HCT116 (cell line): Measurements from ENCODE around the gene OLAH.

Experiments
- CBX3 ChIP-seq: IDR thresholded peaks from 2 replicates; pipeline ENCODE4 v1.6.1; 2012; ENCODE audit warnings: low read depth
- EZH2 ChIP-seq: fragments of 200-600 bp; sonication (generic); IDR thresholded peaks from 2 replicates; pipeline ENCODE4 v1.6.1; 2017; ENCODE audit warnings: antibody characterized with exemption, mixed run types
- POLR2AphosphoS5 ChIP-seq: IDR thresholded peaks from 2 replicates; pipeline ENCODE4 v1.6.1; 2011; ENCODE audit warnings: mild to moderate bottlenecking, low read depth, low read length, moderate library complexity
- ZFX ChIP-seq: fragments of 450-650 bp; IDR thresholded peaks from 2 replicates; pipeline ENCODE4 v1.6.1; 2017
- TF ChIP-seq, protein P1 (sequence below), 3 experiments: fragments of 200-600 bp in 1 of 3; sonication (generic) in 1 of 3; IDR thresholded peaks in 2 of 3; conservative IDR thresholded peaks in 1 of 3; 2 replicates each; pipeline ENCODE4 v1.5.1; 2012 to 2017; ENCODE audit warnings: low read depth in 2 of 3, low read length in 2 of 3, antibody characterized with exemption in 1 of 3, borderline replicate concordance in 1 of 3, control low read depth in 1 of 3, mild to moderate bottlenecking in 1 of 3, mixed read lengths in 1 of 3, mixed run types in 1 of 3, moderate library complexity in 1 of 3; ENCODE audit not compliant: insufficient read depth in 1 of 3
- TF ChIP-seq, protein P2 (sequence below): IDR thresholded peaks from 2 replicates; pipeline ENCODE4 v1.6.1; 2012; ENCODE audit warnings: low read depth

DNA sequence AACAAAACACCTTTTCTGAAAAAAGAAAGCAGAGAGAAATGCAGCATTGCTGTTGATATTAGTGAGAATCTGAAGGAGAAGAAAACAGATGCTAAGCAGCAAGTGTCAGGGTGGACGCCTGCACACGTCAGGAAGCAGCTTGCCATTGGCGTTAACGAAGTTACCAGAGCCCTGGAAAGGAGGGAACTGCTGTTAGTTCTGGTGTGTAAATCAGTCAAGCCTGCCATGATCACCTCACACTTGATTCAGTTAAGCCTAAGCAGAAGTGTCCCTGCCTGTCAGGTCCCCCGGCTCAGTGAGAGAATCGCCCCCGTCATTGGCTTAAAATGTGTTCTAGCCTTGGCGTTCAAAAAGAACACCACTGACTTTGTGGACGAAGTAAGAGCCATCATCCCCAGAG lies 59.8 kb downstream of the OLAH start:
- TF ChIP-seq CBX3 (no peak), ZFX (no peak), EZH2 (no peak), POLR2AphosphoS5 (no peak)
- TF ChIP-seq, protein P1, sequence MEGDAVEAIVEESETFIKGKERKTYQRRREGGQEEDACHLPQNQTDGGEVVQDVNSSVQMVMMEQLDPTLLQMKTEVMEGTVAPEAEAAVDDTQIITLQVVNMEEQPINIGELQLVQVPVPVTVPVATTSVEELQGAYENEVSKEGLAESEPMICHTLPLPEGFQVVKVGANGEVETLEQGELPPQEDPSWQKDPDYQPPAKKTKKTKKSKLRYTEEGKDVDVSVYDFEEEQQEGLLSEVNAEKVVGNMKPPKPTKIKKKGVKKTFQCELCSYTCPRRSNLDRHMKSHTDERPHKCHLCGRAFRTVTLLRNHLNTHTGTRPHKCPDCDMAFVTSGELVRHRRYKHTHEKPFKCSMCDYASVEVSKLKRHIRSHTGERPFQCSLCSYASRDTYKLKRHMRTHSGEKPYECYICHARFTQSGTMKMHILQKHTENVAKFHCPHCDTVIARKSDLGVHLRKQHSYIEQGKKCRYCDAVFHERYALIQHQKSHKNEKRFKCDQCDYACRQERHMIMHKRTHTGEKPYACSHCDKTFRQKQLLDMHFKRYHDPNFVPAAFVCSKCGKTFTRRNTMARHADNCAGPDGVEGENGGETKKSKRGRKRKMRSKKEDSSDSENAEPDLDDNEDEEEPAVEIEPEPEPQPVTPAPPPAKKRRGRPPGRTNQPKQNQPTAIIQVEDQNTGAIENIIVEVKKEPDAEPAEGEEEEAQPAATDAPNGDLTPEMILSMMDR (IDR thresholded peaks at IDR 0.05 in 2 of 3, conservative IDR thresholded peaks at IDR 0.05 in 1 of 3; ENCODE audit: borderline replicate concordance in 1 of 3, insufficient read depth in 1 of 3, low read depth in 2 of 3, low read length in 2 of 3): no peak
- TF ChIP-seq, protein P2, sequence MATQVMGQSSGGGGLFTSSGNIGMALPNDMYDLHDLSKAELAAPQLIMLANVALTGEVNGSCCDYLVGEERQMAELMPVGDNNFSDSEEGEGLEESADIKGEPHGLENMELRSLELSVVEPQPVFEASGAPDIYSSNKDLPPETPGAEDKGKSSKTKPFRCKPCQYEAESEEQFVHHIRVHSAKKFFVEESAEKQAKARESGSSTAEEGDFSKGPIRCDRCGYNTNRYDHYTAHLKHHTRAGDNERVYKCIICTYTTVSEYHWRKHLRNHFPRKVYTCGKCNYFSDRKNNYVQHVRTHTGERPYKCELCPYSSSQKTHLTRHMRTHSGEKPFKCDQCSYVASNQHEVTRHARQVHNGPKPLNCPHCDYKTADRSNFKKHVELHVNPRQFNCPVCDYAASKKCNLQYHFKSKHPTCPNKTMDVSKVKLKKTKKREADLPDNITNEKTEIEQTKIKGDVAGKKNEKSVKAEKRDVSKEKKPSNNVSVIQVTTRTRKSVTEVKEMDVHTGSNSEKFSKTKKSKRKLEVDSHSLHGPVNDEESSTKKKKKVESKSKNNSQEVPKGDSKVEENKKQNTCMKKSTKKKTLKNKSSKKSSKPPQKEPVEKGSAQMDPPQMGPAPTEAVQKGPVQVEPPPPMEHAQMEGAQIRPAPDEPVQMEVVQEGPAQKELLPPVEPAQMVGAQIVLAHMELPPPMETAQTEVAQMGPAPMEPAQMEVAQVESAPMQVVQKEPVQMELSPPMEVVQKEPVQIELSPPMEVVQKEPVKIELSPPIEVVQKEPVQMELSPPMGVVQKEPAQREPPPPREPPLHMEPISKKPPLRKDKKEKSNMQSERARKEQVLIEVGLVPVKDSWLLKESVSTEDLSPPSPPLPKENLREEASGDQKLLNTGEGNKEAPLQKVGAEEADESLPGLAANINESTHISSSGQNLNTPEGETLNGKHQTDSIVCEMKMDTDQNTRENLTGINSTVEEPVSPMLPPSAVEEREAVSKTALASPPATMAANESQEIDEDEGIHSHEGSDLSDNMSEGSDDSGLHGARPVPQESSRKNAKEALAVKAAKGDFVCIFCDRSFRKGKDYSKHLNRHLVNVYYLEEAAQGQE: no peak
